Frontal cortex (tissue), 4 donors: ENCODE measurements around the gene PHF14. TPM values are rescaled to one million over a fixed set of nuclear protein-coding genes. Genes with fewer than 3 reads are reported as not detected.

Experiments used
- DNase-seq, 2 donors: peaks; one replicate each; pipeline ENCODE4 v3.0.0; 2012; ENCODE audit warnings: low spot score in 2 of 2
- FAIRE-seq: peaks from 2 replicates; lab custom pipeline; 2012; peaks lifted over from hg19 to GRCh38; lab: Jason Lieb, UNC
- total RNA-seq: library from RNA; depleted of rRNA; stranded (reverse); fragments of >200 nt; gene quantifications from one replicate; pipeline ENCODE4 v1.2.3, GENCODE V29; 2014
- donor health status: control.
- donor health status: control.
- donor health status: control.

PHF14 gene
- total RNA-seq, 1 donor from 2014 or later: 166 TPM

- no peak for DNase-seq
- no peak for FAIRE-seq
Observed at GRCh38 chr7:11168650-11169170, 195.0 kb downstream of the PHF14 start.

GRCh38 chr7:11170175-11170574 is 196.5 kb downstream of the PHF14 start:
- FAIRE-seq: no peak

GRCh38 chr7:11170863-11171568 is 197.3 kb downstream of the PHF14 start:
- FAIRE-seq (no peak), DNase-seq (no peak)

More at GRCh38 chr7:11170175-11170574, 196.5 kb downstream of the PHF14 start:
- DNase-seq: no peak

- no peak for FAIRE-seq
- DNase-seq: no peak
Observed at GRCh38 chr7:11171569-11172192, 198.0 kb downstream of the PHF14 start.

GRCh38 chr7:11172835-11173234 is 199.2 kb downstream of the PHF14 start:
- no peak for FAIRE-seq

GRCh38 chr7:11175371-11175770 is 201.7 kb downstream of the PHF14 start:
- FAIRE-seq: no peak
- no peak for DNase-seq

More at GRCh38 chr7:11172835-11173234, 199.2 kb downstream of the PHF14 start:
- DNase-seq: no peak

GRCh38 chr7:11175887-11176286 is 202.2 kb downstream of the PHF14 start:
- FAIRE-seq (no peak), DNase-seq (no peak)

GRCh38 chr7:11176985-11177555 is 203.4 kb downstream of the PHF14 start:
- no peak for DNase-seq
- FAIRE-seq: no peak

- DNase-seq (no peak), FAIRE-seq (no peak)
Observed at GRCh38 chr7:11177793-11178192, 204.1 kb downstream of the PHF14 start.

GRCh38 chr7:11181590-11181989 is 207.9 kb downstream of the PHF14 start:
- no peak for DNase-seq
- no peak for FAIRE-seq

- DNase-seq (no peak), FAIRE-seq (no peak)
Observed at GRCh38 chr7:11182736-11183135, 209.1 kb downstream of the PHF14 start.

GRCh38 chr7:11185179-11185815 is 211.6 kb downstream of the PHF14 start:
- no peak for FAIRE-seq
- DNase-seq: no peak

GRCh38 chr7:11188529-11189310 is 215.0 kb downstream of the PHF14 start:
- DNase-seq (no peak), FAIRE-seq (no peak)

- no peak for DNase-seq
- no peak for FAIRE-seq
Observed at GRCh38 chr7:11191081-11191480, 217.4 kb downstream of the PHF14 start.

GRCh38 chr7:11191574-11192220 is 218.0 kb downstream of the PHF14 start:
- DNase-seq (no peak), FAIRE-seq (no peak)

GRCh38 chr7:11192506-11192905 is 218.8 kb downstream of the PHF14 start:
- DNase-seq: no peak
- no peak for FAIRE-seq

- FAIRE-seq (no peak), DNase-seq (no peak)
Observed at GRCh38 chr7:11193131-11193867, 219.6 kb downstream of the PHF14 start.

GRCh38 chr7:11193888-11194287 is 220.2 kb downstream of the PHF14 start:
- DNase-seq: no peak
- no peak for FAIRE-seq

- DNase-seq: no peak
- FAIRE-seq: no peak
Observed at GRCh38 chr7:11194492-11194891, 220.8 kb downstream of the PHF14 start.
